GM12878 (cell line): ENCODE measurements around the gene KIF9. TPM values are rescaled to one million over a fixed set of nuclear protein-coding genes. Genes with fewer than 3 reads are reported as not detected.
"Not testable (repeated sequence)": the region's sequence is repeated elsewhere in the genome, so short reads cannot be mapped to it uniquely, and the experiment has no call there.

Experiments
- ATAC-seq: fragments of 200-7000 bp; cut with Tn5 transposase; 3 replicates; pipeline ENCODE4 v1.9.1; 2020; ENCODE audit warnings: mild to moderate bottlenecking, moderate library complexity
- BruUV-seq: library from RNA; stranded (reverse); fragments of 400-500 nt; replicated peaks from 2 replicates; lab custom pipeline; 2021; lab: Mats Ljungman, UMichigan
- CTCF ChIA-PET: fragments of 300-600 bp; sonication (Branson Sonifier 250); formaldehyde crosslinking; extraction: SDS; loops from one replicate; lab custom pipeline; 2021; ENCODE audit warnings: inconsistent platforms; lab: Yijun Ruan, JAX
- POLR2A ChIA-PET: fragments of 350-600 bp; formaldehyde crosslinking; extraction: SDS; loops from one replicate; lab custom pipeline; 2021; ENCODE audit warnings: inconsistent platforms; lab: Charles Lee
- RAD21 ChIA-PET: fragments of 300-600 bp; sonication (Branson Sonifier 250); formaldehyde crosslinking; loops from one replicate; lab custom pipeline; 2023; ENCODE audit warnings: antibody characterized with exemption; ENCODE audit not compliant: unreplicated experiment; lab: Charles Lee
- SMC1A ChIA-PET: fragments of 300-600 bp; sonication (Branson Sonifier 250); formaldehyde crosslinking; loops from one replicate; lab custom pipeline; 2023; ENCODE audit not compliant: unreplicated experiment, uncharacterized antibody; lab: Charles Lee
- DNase-seq: peaks from one replicate; pipeline ENCODE4 v3.0.0-alpha.2; 2011; ENCODE audit warnings: low read depth, low spot score
- FAIRE-seq: peaks from 3 replicates; lab custom pipeline; 2011; peaks lifted over from hg19 to GRCh38; lab: Jason Lieb, UNC
- H2AFZ ChIP-seq: 2 replicates; pipeline ENCODE4 v1.6.0; 2011; ENCODE audit warnings: low read depth, low read length, control low read depth; ENCODE audit not compliant: control insufficient read depth
- H3K27ac ChIP-seq: 2 replicates; pipeline ENCODE4 v1.5.1; 2011; ENCODE audit warnings: control low read depth; ENCODE audit not compliant: control insufficient read depth, insufficient read depth
- H3K27me3 ChIP-seq, 2 experiments: replicated peaks in 1 of 2; 2 replicates each; pipeline versions ENCODE4 v1.6.0 to v1.6.1; 2011; ENCODE audit warnings: low read length in 1 of 2; ENCODE audit not compliant: control insufficient read depth in 2 of 2, insufficient read depth in 2 of 2
- H3K36me3 ChIP-seq, 2 experiments: 2 replicates each; pipeline ENCODE4 v1.5.1; 2011; ENCODE audit warnings: low read length in 1 of 2; ENCODE audit not compliant: control insufficient read depth in 2 of 2, insufficient read depth in 2 of 2
- H3K4me1 ChIP-seq: 2 replicates; pipeline ENCODE4 v1.6.1; 2011; ENCODE audit warnings: mild to moderate bottlenecking, low read length, moderate library complexity, mixed read lengths; ENCODE audit not compliant: control insufficient read depth, insufficient read depth
- H3K4me2 ChIP-seq: 2 replicates; pipeline ENCODE4 v1.6.0; 2011; ENCODE audit warnings: control low read depth; ENCODE audit not compliant: control insufficient read depth, insufficient read depth
- H3K4me3 ChIP-seq: fragments of 200-600 bp; sonication (generic); 2 replicates; pipeline ENCODE4 v1.5.1; 2016
- H3K79me2 ChIP-seq: 2 replicates; pipeline ENCODE4 v1.6.0; 2011; ENCODE audit warnings: low read length; ENCODE audit not compliant: control insufficient read depth, insufficient read depth
- H3K9ac ChIP-seq: 2 replicates; pipeline ENCODE4 v1.8.0; 2011; ENCODE audit warnings: low read length, control low read depth, mixed read lengths; ENCODE audit not compliant: control insufficient read depth, insufficient read depth
- H3K9me3 ChIP-seq: replicated peaks from 3 replicates; pipeline ENCODE4 v1.5.1; 2011; ENCODE audit warnings: mild to moderate bottlenecking, low read length; ENCODE audit not compliant: control insufficient read depth, insufficient read depth
- H4K20me1 ChIP-seq: 2 replicates; pipeline ENCODE4 v1.6.0; 2011; ENCODE audit not compliant: control insufficient read depth, insufficient read depth
- CBX3 ChIP-seq: fragments of 200-600 bp; sonication (generic); IDR thresholded peaks from 2 replicates; pipeline ENCODE4 v1.6.1; 2016; ENCODE audit warnings: low read depth, borderline replicate concordance
- RAD21 ChIP-seq: IDR thresholded peaks from 2 replicates; pipeline ENCODE4 v1.6.1; 2011; ENCODE audit warnings: mild to moderate bottlenecking, low read depth, low read length, moderate library complexity; ENCODE audit not compliant: insufficient read depth
- SMARCA5 ChIP-seq: fragments of 450-650 bp; IDR thresholded peaks from 2 replicates; pipeline ENCODE4 v1.6.1; 2017; ENCODE audit warnings: mild to moderate bottlenecking
- TARDBP ChIP-seq: IDR thresholded peaks from 2 replicates; pipeline ENCODE4 v1.6.1; 2016; ENCODE audit warnings: borderline replicate concordance
- ZBTB40 ChIP-seq: fragments of 450-650 bp; IDR thresholded peaks from 2 replicates; pipeline ENCODE4 v1.6.1; 2016; ENCODE audit warnings: mild to moderate bottlenecking, moderate library complexity, borderline replicate concordance
- WGBS: methylation state at CpG from one replicate; pipeline ENCODE4 v1.1.6; 2016; ENCODE audit warnings: low lambda C conversion rate; ENCODE audit not compliant: insufficient replicate concordance, insufficient coverage; ENCODE audit errors: missing lambda C conversion rate; 5-methylcytosine and 5-hydroxymethylcytosine counted together
- in situ Hi-C: fragments of 300-500 bp; cut with MboI; formaldehyde crosslinking; loops from 9 replicates; pipeline ENCODE4 v1.14.3; 2018; ENCODE audit warnings: mixed read lengths
- intact Hi-C: fragments of 100-400 bp; cut with micrococcal nuclease; formaldehyde crosslinking; loops from one replicate; pipeline ENCODE4 v1.14.2; 2022; ENCODE audit not compliant: unreplicated experiment
- polyA plus RNA-seq, 11 experiments: library from polyadenylated mRNA; depleted of rRNA in 4 of 11; unstranded in 6 of 11; stranded (reverse) in 5 of 11; fragments of >200 nt; fragmentation: Nextera tagmentation in 4 of 11; fragmentation: Illumina TruSeq in 1 of 11; extraction: Ambion mirVana in 4 of 11; extraction: Trizol in 1 of 11; gene quantifications; 1 replicate in 1 of 11; 2 replicates in 10 of 11; pipeline versions ENCODE4 v1.2.1 to v1.2.3, GENCODE V29; 2011 to 2016; ENCODE audit warnings: inconsistent platforms in 2 of 11, missing spikeins in 2 of 11, low read depth in 1 of 11
- total RNA-seq, 4 experiments: library from RNA; depleted of rRNA in 3 of 4; stranded (reverse); fragments of >200 nt in 3 of 4; fragmentation: Illumina TruSeq in 1 of 4; extraction: Trizol in 1 of 4; gene quantifications; 2 replicates each; pipeline versions ENCODE4 v1.2.1 to v1.2.3, GENCODE V29; 2013 to 2021

The KIF9 gene
- total and polyA plus RNA-seq, 10 of the 15 experiments (the other 5 are each of a cell fraction or from before 2014, with no cell fraction given), result 3.0 to 10.2 (median 5.9) TPM

DNA sequence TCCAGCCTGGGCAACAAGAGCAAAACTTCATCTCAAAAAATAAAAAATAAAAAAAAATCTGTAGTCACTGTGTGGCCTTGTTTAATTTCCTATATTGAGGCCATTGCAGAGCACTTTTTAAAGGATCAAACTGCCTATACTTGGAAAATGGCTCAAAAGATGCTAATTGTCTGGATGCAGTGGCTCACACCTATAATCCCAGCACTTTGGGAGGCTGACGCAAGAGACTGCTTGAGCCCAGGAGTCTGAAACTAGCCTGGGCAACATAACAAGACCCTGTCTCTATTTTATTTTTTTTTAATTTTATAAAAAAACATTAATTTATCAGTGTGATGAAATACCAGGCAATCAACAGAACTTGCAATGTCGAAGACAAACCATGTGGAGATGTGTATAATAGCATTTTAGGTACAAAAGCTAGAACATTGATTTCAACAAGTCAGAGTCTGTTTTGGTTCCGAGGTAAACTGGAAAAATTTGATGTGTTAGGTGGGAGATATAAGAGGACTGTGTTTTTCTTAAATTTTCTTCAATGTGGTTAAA lies 71.7 kb downstream of the KIF9 start:
- intact Hi-C loops (no loop called here), in situ Hi-C loops (no loop called here)
- ChIA-PET CTCF (interaction anchor here (0.9 to 1.3 kb wide), 2 partner anchors 8 to 40 kb away, joined by 3 read pairs; no protein-coding TSS in a partner anchor), SMC1A (interaction anchor here (0.6 kb wide), 1 partner anchor 255 kb away, joined by 3 read pairs; no protein-coding TSS in a partner anchor), RAD21 (no interaction called here), POLR2A (interaction anchor here (0.7 kb wide), 1 partner anchor 1131 kb away, joined by 10 read pairs; no protein-coding TSS in a partner anchor)
- H3K79me2 ChIP-seq, result no peaks in the 10 kb centered on the region
- no peak overlapping the region for H3K4me3 ChIP-seq
- 82% methylated on average over 3 of the region's 3 CpGs for WGBS
- DNase-seq, result no peak
- no peak for TF ChIP-seq SMARCA5
- TF ChIP-seq CBX3, result no peak
- TF ChIP-seq RAD21, result no peak
- no peak for TF ChIP-seq TARDBP
- TF ChIP-seq ZBTB40, result no peak
- no peaks in the 10 kb centered on the region for H3K4me1 ChIP-seq
- H3K27ac ChIP-seq, result no peak overlapping the region
- no peak for FAIRE-seq
- no peaks in the 10 kb centered on the region for H3K9me3 ChIP-seq
- H3K9ac ChIP-seq, result no peak overlapping the region
- H2AFZ ChIP-seq, result no peak overlapping the region
- ATAC-seq, result no peak
- H4K20me1 ChIP-seq, result no peaks in the 10 kb centered on the region
- BruUV-seq, result no TSS peak
- no peak overlapping the region for H3K4me2 ChIP-seq
- H3K36me3 ChIP-seq, result no peaks in the 10 kb centered on the region
- H3K27me3 ChIP-seq, result no peaks in the 10 kb centered on the region

DNA sequence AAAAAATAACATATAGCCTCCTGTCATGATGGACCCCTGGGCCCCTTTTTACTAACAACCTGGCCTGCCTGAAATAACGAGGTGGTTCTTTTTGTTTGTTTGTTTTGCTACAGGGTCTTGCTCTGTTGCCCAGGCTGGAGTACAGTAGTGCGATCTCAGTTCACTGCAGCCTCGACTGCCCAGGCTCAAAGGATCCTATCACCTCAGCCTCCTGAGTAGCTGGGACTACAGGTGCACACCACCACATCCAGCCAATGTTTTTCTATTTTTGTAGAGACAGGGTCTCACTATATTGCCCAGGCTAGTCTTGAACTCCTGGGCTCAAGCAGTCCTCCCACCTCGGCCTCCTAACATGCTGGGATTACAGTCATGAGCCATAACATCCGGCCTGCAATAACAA lies 76.6 kb downstream of the KIF9 start:
- H2AFZ ChIP-seq, ATAC-seq, in situ Hi-C loops, H3K79me2 ChIP-seq, H3K27ac ChIP-seq, RAD21 ChIA-PET, H3K9ac ChIP-seq, H3K27me3 ChIP-seq, H4K20me1 ChIP-seq, intact Hi-C loops, H3K36me3 ChIP-seq, DNase-seq, BruUV-seq, H3K4me3 ChIP-seq, CTCF ChIA-PET, FAIRE-seq, H3K4me2 ChIP-seq, H3K4me1 ChIP-seq, H3K9me3 ChIP-seq: not testable (repeated sequence)
- ChIA-PET POLR2A (interaction anchor here (1.1 kb wide), 1 partner anchor 19 kb away, joined by 3 read pairs; no protein-coding TSS in a partner anchor), SMC1A (interaction anchor here (0.6 to 0.9 kb wide), 2 partner anchors 10 to 179 kb away, joined by 3 read pairs; no protein-coding TSS in a partner anchor)
- 91% methylated on average over 5 of the region's 5 CpGs for WGBS
